HepG2 (cell line): Measurements from ENCODE around the gene RBM3. TPM values are rescaled to one million over a fixed set of nuclear protein-coding genes. Genes with fewer than 3 reads are reported as not detected.

ENCODE experiments used
- ATAC-seq: fragments of 200-7000 bp; cut with Tn5 transposase; 3 replicates; pipeline ENCODE4 v1.9.1; 2020; ENCODE audit warnings: mild to moderate bottlenecking, moderate library complexity
- BruUV-seq: library from RNA; stranded (reverse); fragments of 400-500 nt; replicated peaks from 2 replicates; lab custom pipeline; 2021; lab: Mats Ljungman, UMichigan
- CTCF ChIA-PET: fragments of 300-600 bp; formaldehyde crosslinking; extraction: SDS; loops from one replicate; lab custom pipeline; 2021; ENCODE audit warnings: low total read pairs, inconsistent platforms, low intra/inter-chr PET ratio; lab: Yijun Ruan, JAX
- POLR2A ChIA-PET: fragments of 350-600 bp; sonication (Branson Sonifier 250); formaldehyde crosslinking; loops from one replicate; lab custom pipeline; 2020; ENCODE audit warnings: antibody characterized with exemption, inconsistent platforms; lab: Yijun Ruan, JAX
- DNase-seq: peaks from one replicate; pipeline ENCODE4 v3.0.0-alpha.2; 2015; ENCODE audit warnings: low spot score
- FAIRE-seq: peaks from 3 replicates; lab custom pipeline; 2011; peaks lifted over from hg19 to GRCh38; lab: Jason Lieb, UNC
- H2AFZ ChIP-seq: one replicate; pipeline ENCODE4 v1.6.1; 2011; ENCODE audit warnings: low read length, inconsistent platforms
- H3K27ac ChIP-seq: fragments of 300-600 bp; 3 replicates; pipeline ENCODE4 v1.8.0; 2011; ENCODE audit warnings: mixed run types, mild to moderate bottlenecking, mixed read lengths, low read length, inconsistent platforms; ENCODE audit not compliant: insufficient read depth; ENCODE audit errors: extremely low read length
- H3K27me3 ChIP-seq, 2 experiments: fragments of 200-600 bp in 1 of 2; 2 replicates in 1 of 2; 3 replicates in 1 of 2; pipeline versions ENCODE4 v1.6.0 to v1.8.0; 2011; ENCODE audit warnings: low read length in 2 of 2, mild to moderate bottlenecking in 2 of 2, moderate library complexity in 2 of 2, inconsistent platforms in 1 of 2; ENCODE audit not compliant: insufficient read depth in 2 of 2, control insufficient read depth in 1 of 2
- H3K36me3 ChIP-seq, 2 experiments: fragments of 200-600 bp in 1 of 2; replicated peaks in 1 of 2; 2 replicates in 1 of 2; 3 replicates in 1 of 2; pipeline versions ENCODE4 v1.5.1 to v1.8.0; 2011; ENCODE audit warnings: low read length in 2 of 2, inconsistent platforms in 1 of 2; ENCODE audit not compliant: insufficient read depth in 2 of 2, control insufficient read depth in 1 of 2
- H3K4me1 ChIP-seq: 2 replicates; pipeline ENCODE4 v1.5.1; 2012; ENCODE audit warnings: low read length, inconsistent platforms; ENCODE audit not compliant: insufficient read depth
- H3K4me2 ChIP-seq: 2 replicates; pipeline ENCODE4 v1.6.0; 2011; ENCODE audit warnings: low read depth, low read length, inconsistent platforms
- H3K4me3 ChIP-seq, 3 experiments: fragments of 200-600 bp in 1 of 3; sonication (generic), shearing (Covaris generic) in 1 of 3; replicated peaks in 1 of 3; 2 replicates each; pipeline ENCODE4 v1.5.1; 2011 to 2016; ENCODE audit warnings: low read length in 3 of 3, inconsistent platforms in 2 of 3, low read depth in 2 of 3, mild to moderate bottlenecking in 2 of 3, control low read depth in 1 of 3, mixed read lengths in 1 of 3; ENCODE audit not compliant: insufficient read depth in 1 of 3
- H3K79me2 ChIP-seq: one replicate; pipeline ENCODE4 v1.6.1; 2011; ENCODE audit warnings: low read length, inconsistent platforms; ENCODE audit not compliant: insufficient read depth
- H3K9ac ChIP-seq: 2 replicates; pipeline ENCODE4 v1.6.0; 2011; ENCODE audit warnings: mild to moderate bottlenecking, low read depth, low read length, inconsistent platforms; ENCODE audit not compliant: insufficient read depth
- H3K9me3 ChIP-seq: 2 replicates; pipeline ENCODE4 v1.5.1; 2012; ENCODE audit warnings: mild to moderate bottlenecking, low read length
- H4K20me1 ChIP-seq: 2 replicates; pipeline ENCODE4 v1.6.0; 2011; ENCODE audit warnings: inconsistent platforms, mild to moderate bottlenecking, low read length, moderate library complexity; ENCODE audit not compliant: insufficient read depth
- ERF ChIP-seq: IDR thresholded peaks from 2 replicates; pipeline ENCODE4 v1.6.1; 2018; ENCODE audit warnings: missing biosample characterization, missing genetic modification reagents
- FOXA1 ChIP-seq, 2 experiments: fragments of 450-650 bp in 1 of 2; sonication (generic) in 1 of 2; formaldehyde crosslinking in 1 of 2; IDR thresholded peaks; 2 replicates each; pipeline versions ENCODE4 v1.4.0 to v1.6.1; 2016 to 2020; ENCODE audit warnings: missing genetic modification reagents in 1 of 2
- HNRNPK ChIP-seq: fragments of 200-400 bp; formaldehyde crosslinking; IDR thresholded peaks from 2 replicates; pipeline ENCODE4 v1.6.1; 2018; ENCODE audit warnings: low read length, low read depth, moderate library complexity, mild to moderate bottlenecking; ENCODE audit not compliant: poor library complexity, severe bottlenecking
- MXD4 ChIP-seq: IDR thresholded peaks from 2 replicates; pipeline ENCODE4 v1.6.1; 2016; ENCODE audit warnings: mild to moderate bottlenecking, missing biosample characterization, missing genetic modification reagents
- NRL ChIP-seq: sonication (generic); formaldehyde crosslinking; IDR thresholded peaks from 2 replicates; pipeline ENCODE4 v1.5.0; 2020; ENCODE audit warnings: missing genetic modification reagents, mild to moderate bottlenecking, moderate library complexity, borderline replicate concordance
- POLR2A ChIP-seq, 2 experiments: IDR thresholded peaks; 2 replicates each; pipeline ENCODE4 v1.6.1; 2011; ENCODE audit warnings: low read depth in 2 of 2, low read length in 2 of 2, mild to moderate bottlenecking in 1 of 2, moderate library complexity in 1 of 2; ENCODE audit not compliant: insufficient read depth in 1 of 2
- RELA ChIP-seq: sonication (generic); formaldehyde crosslinking; IDR thresholded peaks from 2 replicates; pipeline ENCODE4 v1.4.0; 2020; ENCODE audit warnings: missing genetic modification reagents
- SALL2 ChIP-seq: sonication (generic); formaldehyde crosslinking; IDR thresholded peaks from 2 replicates; pipeline ENCODE4 v1.8.1; 2023; ENCODE audit warnings: mild to moderate bottlenecking, missing genetic modification reagents, inconsistent platforms
- SAP130 ChIP-seq: IDR thresholded peaks from 2 replicates; pipeline ENCODE4 v1.6.1; 2016; ENCODE audit warnings: low read depth
- SIX1 ChIP-seq: sonication (generic); formaldehyde crosslinking; IDR thresholded peaks from 2 replicates; pipeline ENCODE4 v1.4.0; 2020; ENCODE audit warnings: missing genetic modification reagents, borderline replicate concordance
- ZFYVE20 ChIP-seq: sonication (generic); formaldehyde crosslinking; IDR thresholded peaks from 2 replicates; pipeline ENCODE4 v1.8.0; 2023; ENCODE audit warnings: low read depth, mild to moderate bottlenecking, moderate library complexity, missing genetic modification reagents, borderline replicate concordance
- ZNF33B ChIP-seq: sonication (generic); formaldehyde crosslinking; IDR thresholded peaks from 2 replicates; pipeline ENCODE4 v1.5.1; 2020; ENCODE audit warnings: mild to moderate bottlenecking, missing genetic modification reagents
- ZNF674 ChIP-seq: sonication (generic); formaldehyde crosslinking; IDR thresholded peaks from 2 replicates; pipeline ENCODE4 v1.5.0; 2020; ENCODE audit warnings: low read depth, mild to moderate bottlenecking, missing genetic modification reagents
- WGBS: methylation state at CpG from one replicate; pipeline ENCODE4 v1.1.6; 2017; ENCODE audit warnings: low lambda C conversion rate; 5-methylcytosine and 5-hydroxymethylcytosine counted together
- in situ Hi-C: cut with HindIII; loops from 2 replicates; pipeline ENCODE4 v1.10.0; 2017; ENCODE audit warnings: low pct_unique_long_range_greater_than_20kb; ENCODE audit not compliant: extremely low pct_ligation_motif_present
- intact Hi-C: fragments of 100-400 bp; cut with micrococcal nuclease; formaldehyde crosslinking; loops from one replicate; pipeline ENCODE4 v1.10.0; 2022; ENCODE audit not compliant: unreplicated experiment
- polyA plus RNA-seq, 8 experiments: library from polyadenylated mRNA; depleted of rRNA in 3 of 8; stranded (reverse) in 7 of 8; unstranded in 1 of 8; fragments of >200 nt; fragmentation: Illumina TruSeq in 4 of 8; extraction: Trizol in 4 of 8; gene quantifications; 2 replicates each; pipeline versions ENCODE4 v1.2.1 to v1.2.3, GENCODE V29; 2011 to 2016; ENCODE audit warnings: low read depth in 4 of 8, missing spikeins in 1 of 8, mixed read lengths in 1 of 8; ENCODE audit not compliant: insufficient read depth in 1 of 8
- total RNA-seq, 5 experiments: library from RNA; depleted of rRNA; stranded (reverse); fragments of >200 nt; fragmentation: Illumina TruSeq; extraction: Trizol; gene quantifications; 2 replicates each; pipeline ENCODE4 v1.2.3, GENCODE V29; 2016; ENCODE audit warnings: low read depth in 1 of 5

The RBM3 gene
- total and polyA plus RNA-seq, 2 of the 13 experiments (the other 11 are each of a cell fraction or from before 2014, with no cell fraction given), result 123 to 182 TPM

DNA sequence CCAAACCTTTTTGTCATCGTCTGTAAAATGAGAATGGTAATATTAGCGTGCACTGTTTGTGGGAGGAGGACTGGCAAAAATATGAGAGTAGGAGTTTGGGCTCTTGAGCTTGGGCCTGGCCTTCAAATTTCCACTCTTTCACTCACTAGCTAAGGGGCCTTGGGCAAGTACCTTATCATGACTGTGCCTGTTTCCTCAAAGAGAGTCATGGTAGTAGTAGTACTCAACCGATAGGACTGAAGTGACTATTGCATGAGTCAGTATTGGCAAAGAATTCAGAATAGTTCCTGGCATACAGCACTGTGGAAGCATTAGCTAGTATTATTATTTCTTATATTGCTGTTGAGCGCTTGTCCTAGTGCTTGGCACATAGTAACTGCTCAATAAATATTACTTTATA, 16.0 kb upstream of the RBM3 start:
- no peak for DNase-seq
- ATAC-seq, result no peak
- in situ Hi-C loops, result no loop called here
- 88% methylated on average over 4 of the region's 4 CpGs for WGBS
- no peak overlapping the region for H3K9ac ChIP-seq
- H3K4me3 ChIP-seq, result no peak overlapping the region
- no peaks in the 10 kb centered on the region for H4K20me1 ChIP-seq
- no peak overlapping the region for H2AFZ ChIP-seq
- H3K27ac ChIP-seq, result no peak overlapping the region
- TF ChIP-seq NRL, result no peak
- TF ChIP-seq POLR2A (IDR thresholded peaks at IDR 0.05; ENCODE audit: insufficient read depth in 1 of 2, low read depth in 2 of 2, low read length in 2 of 2), result no peak
- no peak for TF ChIP-seq ZNF33B (CRISPR knock-in tag)
- TF ChIP-seq RELA (CRISPR knock-in tag), result no peak
- TF ChIP-seq SALL2 (CRISPR knock-in tag), result no peak
- no peak for TF ChIP-seq MXD4 (CRISPR knock-in tag)
- no peak for TF ChIP-seq FOXA1 (IDR thresholded peaks at IDR 0.05)
- no peak for TF ChIP-seq FOXA1 (CRISPR knock-in tag; IDR thresholded peaks at IDR 0.05)
- TF ChIP-seq ERF (CRISPR knock-in tag), result no peak
- no peaks in the 10 kb centered on the region for H3K79me2 ChIP-seq
- H3K36me3 ChIP-seq, result peaks cover 5 to 12% of the 10 kb centered on the region in 2 experiments; a peak in 2 of 5 replicates
- ChIA-PET CTCF (no interaction called here), POLR2A (no interaction called here)
- no peaks in the 10 kb centered on the region for H3K9me3 ChIP-seq
- intact Hi-C loops, result no loop called here
- H3K4me2 ChIP-seq, result no peak overlapping the region
- no peak for FAIRE-seq
- no TSS peak for BruUV-seq
- no peaks in the 10 kb centered on the region for H3K27me3 ChIP-seq
- H3K4me1 ChIP-seq, result no peaks in the 10 kb centered on the region

DNA sequence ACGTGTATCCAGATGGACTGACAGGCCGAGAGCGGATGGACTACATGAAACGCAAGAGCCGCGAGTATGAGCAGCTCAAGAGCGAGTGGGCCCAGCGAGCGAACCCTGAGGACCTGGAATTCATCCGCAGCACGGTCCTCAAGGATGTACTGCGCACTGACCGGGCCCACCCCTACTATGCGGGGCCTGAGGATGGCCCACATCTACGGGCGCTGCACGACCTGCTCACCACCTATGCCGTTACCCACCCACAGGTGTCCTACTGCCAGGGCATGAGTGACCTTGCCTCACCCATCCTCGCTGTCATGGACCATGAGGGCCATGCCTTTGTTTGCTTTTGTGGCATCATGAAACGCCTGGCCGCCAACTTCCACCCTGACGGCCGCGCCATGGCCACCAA, 14.6 kb upstream of the RBM3 start:
- no TSS peak for BruUV-seq
- Histone ChIP-seq H3K36me3 (peaks cover 5 to 12% of the 10 kb centered on the region in 2 experiments; a peak in 2 of 5 replicates), H2AFZ (no peak overlapping the region), H3K4me3 (no peak overlapping the region), H4K20me1 (no peaks in the 10 kb centered on the region), H3K4me2 (no peak overlapping the region), H3K9me3 (no peaks in the 10 kb centered on the region), H3K79me2 (no peaks in the 10 kb centered on the region), H3K27me3 (no peaks in the 10 kb centered on the region), H3K27ac (no peak overlapping the region), H3K9ac (no peak overlapping the region), H3K4me1 (no peaks in the 10 kb centered on the region)
- WGBS, result 98% methylated on average over 8 of the region's 24 CpGs
- ATAC-seq (no peak), FAIRE-seq (no peak), DNase-seq (no peak)
- CTCF ChIA-PET, result no interaction called here
- in situ Hi-C loops, result no loop called here
- POLR2A ChIA-PET, result no interaction called here
- no peak for TF ChIP-seq SIX1 (CRISPR knock-in tag)
- TF ChIP-seq ZFYVE20 (CRISPR knock-in tag), result no peak
- no peak for TF ChIP-seq ZNF674
- no peak for TF ChIP-seq HNRNPK
- TF ChIP-seq SAP130 (CRISPR knock-in tag), result no peak
- intact Hi-C loops, result no loop called here
